NK-92 (cell line): ENCODE measurements around the gene RNF213.
"Not testable (repeated sequence)": the region's sequence is repeated elsewhere in the genome, so short reads cannot be mapped to it uniquely, and the experiment has no call there.

Experiments used
- DNase-seq: peaks from one replicate; lab custom pipeline; 2025; ENCODE audit not compliant: unreplicated experiment; lab: John Stamatoyannopoulos, UW

The RNF213 gene

DNA sequence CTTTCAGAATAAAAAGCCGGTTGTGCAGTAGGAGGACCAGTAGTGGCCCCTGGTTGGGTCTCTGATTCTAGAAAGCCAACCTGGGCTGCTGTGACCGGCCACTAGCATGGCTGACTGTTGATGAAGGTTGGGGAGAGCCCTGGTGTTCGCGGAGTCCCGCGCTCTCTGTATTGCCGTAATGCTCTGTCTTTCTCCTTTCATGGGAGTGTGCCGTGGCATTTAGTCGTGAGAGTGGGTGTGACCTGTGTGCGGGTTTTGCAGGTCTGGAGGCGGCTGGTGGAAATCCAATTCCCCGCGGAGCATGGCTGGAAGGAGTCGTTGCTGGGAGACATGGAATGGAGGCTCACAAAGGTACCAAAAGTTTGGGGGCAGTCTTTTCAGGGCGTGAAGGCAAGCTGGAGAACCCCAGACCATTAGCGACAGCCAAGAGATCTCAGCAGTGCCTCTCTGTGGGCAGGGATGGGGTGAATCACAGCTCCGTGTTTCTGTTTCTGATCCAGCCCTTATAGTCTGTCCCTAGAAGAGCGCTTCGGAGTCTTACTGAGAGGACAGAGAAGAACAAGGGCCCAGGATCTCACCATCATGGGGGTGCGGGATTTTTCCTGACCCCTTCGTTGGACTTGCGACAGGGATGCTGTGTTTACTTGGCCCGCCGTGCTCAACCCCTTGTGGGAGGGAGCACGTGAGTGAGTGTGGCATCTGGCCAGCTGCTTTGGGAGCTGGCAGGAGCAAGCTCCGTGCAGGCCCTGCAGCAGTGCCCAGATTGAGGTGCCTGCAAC, 56.5 kb downstream of the RNF213 start:
- DNase-seq = no peak

DNA sequence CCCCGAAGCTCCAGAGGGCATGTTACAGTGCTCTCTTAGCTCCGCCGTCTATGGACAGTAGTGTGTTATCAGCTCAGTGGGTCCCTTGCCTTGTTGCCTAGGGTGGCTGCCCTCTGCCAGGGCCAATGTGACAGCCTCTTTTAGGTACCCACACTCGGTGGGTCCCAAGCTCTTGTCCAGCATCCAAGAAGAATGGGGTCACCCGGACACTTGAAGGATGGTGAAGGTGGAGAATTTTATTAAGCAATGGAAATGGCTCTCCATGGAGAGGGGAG, 57.0 kb downstream of the RNF213 start:
- no peak for DNase-seq

DNA sequence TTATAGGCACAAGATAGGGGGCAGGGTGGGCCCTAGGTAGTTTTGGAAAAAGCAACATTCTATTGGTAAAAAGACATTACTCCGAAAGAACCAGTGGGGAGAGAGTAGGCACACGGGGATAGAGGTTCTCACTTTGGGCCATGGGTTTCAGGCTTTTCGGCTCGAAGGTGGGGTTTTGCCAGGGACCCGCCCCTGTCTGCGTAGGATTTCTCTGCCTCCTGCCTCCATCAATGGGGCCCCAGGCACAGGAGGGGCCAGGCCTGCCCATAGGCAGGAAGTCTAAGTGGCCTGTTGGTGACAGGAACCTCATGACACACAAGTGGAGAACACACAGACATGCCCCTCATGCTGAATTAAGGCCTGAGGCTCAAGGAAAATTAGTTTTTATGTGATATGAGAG, 57.5 kb downstream of the RNF213 start:
- no peak for DNase-seq

DNA sequence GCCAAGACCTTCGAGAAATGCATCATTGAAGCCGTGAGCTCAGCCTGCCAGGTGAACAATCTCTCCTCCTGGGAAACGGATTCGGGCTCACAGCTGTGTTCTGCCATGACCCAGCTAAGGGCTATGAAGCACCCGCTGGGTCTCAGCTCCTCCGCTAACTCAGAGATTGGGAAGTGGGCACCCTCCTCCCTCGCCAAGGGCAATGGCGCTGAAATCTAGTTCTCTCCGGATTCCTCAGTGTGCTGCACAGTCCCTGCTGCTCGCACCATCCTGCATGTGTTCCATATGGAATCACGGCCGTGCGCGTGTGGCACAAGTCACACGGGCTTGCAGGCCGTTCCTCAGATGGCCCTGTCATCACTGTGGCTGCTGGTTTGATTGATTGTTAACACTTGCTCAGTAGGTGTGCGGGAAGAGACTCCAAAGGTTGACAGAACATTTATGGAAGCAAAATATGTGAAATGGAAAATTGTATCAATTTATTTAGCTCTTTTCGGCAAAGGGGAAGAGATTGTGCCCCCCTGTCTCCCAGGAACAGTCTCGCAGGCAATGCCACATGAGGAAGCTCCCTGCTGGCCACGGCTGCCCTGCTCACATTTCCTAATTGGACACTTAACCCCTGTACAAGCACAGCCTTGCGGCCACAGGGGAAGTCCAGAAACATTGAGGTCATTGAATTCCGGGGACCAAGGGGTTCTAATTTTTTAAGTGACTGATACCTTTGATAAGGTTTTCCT, 58.8 kb downstream of the RNF213 start:
- DNase-seq = no peak

DNA sequence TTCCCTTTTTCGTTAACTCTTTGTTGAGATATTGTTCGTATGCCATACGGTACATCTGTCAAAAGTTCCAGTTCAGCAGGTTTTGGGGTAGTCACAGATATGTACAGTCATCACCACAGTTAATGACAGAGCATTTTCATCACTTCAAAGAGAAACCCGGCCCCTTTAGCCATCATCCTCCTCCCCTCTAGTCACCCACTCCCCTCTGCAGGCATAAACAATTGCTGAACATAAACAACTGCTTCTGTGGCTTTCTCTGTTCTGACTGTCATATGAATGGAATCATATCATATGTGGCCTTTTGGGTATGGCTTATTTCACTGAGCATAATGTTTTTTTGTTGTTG, 59.3 kb downstream of the RNF213 start:
- no peak for DNase-seq

DNA sequence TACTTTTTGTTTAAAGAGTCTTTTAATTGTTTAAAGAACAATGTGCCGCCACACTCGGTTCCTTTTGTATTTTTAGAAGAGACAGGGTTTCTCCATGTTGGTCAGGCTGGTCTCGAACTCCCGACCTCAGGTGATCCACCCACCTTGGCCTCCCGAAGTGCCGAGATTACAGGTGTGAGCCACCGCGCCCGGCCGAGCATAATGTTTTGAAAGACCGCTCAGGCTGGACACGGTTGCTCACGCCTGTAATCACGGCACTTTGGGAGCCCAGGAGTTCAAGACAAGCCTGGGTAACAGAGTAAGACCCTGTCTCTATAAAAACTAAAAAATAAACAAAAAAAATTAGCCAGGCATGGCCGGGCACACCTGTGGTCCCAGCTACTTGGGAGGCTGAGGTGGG, 59.8 kb downstream of the RNF213 start:
- DNase-seq = no peak

DNA sequence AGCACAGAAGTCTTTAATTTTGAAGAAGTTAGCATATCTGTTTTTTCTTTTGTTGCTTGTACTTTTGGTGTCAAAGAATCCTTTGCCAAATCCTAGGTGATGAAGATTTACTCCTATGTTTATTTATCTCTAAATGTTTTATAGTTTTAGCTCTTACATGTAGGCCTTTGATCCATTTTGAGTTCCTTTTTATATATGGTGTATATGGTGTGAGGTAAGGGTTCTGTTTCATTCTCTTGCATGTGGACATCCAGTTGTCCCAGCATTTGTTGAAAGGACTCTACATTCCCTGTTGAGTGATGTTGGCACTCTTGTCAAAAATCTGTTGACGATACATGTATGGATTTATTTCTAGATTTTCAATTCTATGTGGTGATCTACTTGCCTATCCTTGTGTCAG, 62.2 kb downstream of the RNF213 start:
- no peak for DNase-seq

DNA sequence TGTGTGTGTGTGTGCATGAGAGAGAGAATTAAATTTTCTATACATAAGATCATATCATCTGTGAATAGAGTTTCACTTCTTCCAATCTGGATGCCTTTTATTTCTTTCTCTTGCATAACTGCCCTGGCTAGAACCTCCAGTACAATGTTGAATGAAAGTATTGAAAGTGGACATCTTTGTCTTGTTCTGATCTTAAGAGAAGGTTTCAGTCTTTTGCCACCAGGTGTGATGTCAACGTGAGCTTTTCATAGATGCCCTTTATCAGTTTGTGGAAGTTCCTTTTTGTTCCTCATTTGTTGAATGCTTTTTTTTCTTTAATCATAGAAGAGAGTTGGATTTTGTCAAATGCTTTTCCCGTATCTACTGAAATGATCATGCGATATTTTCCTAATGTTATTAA, 63.3 kb downstream of the RNF213 start:
- DNase-seq = no peak

DNA sequence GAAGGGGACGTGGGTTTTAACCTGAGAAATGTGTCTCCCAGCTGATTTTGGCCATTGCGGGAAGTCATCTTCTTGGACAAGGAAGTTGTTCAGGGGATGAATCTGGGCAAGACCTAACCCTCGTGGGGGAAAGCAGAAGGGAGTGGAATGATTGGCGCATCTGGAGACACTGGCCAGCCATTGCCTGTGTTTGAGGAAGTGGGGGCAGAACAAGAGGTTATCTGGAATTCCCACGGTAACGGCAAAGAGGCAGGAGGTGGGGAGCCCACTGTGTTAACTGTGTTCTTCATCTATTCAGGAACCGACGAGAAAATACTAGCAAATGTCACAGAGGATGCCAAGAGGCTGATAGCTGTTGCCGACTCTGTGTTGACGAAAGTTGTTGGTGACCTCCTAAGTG, 66.9 kb downstream of the RNF213 start:
- DNase-seq = no peak

DNA sequence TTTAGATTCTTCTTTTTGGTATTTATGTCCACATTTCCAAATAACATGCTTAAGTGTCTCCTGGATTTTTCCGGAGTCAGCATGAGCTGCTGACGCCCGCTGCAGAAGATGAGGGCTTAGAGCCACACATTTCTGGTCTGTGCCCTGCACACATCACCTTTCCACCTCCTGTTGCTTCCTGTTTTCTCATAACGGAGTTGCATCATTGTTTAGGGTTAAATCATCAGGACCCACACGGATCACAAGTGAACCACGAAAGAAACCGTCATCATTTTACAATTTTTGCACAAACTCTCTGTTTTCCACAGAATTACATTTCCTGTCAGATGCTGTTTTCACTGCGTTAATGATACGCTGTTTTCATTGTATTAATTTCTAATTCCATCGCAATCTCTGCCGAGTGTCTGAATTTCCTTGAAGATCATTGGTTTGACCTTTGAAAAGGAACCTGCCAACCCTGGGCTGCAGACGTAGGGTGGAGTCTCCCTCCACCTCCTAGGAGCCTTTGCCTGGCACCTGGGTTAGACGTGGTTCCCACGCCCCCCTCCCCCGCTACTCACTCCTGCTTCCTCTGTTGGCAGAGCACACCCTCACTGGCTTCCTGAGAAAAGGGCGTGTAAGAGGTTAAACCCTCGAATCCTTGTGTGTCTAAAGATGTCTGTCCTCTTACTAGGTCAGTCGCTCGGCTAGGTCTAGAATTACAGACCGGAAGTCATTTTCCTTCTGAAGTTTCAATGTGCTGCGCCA, 68.2 kb downstream of the RNF213 start:
- no peak for DNase-seq

DNA sequence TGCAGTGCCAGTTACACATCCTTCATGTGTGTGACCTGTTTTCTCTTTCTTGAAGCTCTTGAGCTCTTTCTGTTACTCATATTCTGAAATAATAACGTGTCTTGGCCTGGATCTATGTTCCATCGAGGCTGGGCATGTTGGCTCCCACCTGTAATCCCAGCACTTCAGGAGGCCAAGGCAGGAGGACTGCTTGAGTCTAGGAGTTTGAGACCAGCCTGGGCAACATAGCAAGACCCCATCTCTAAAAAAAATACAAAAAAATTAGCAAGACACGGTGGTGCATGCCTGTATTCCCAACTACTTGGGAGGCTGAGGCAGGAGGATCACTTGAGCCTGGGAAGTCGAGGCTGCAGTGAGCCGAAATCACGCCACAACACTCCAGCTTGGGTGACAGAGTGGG, 68.8 kb downstream of the RNF213 start:
- DNase-seq = not testable (repeated sequence)

DNA sequence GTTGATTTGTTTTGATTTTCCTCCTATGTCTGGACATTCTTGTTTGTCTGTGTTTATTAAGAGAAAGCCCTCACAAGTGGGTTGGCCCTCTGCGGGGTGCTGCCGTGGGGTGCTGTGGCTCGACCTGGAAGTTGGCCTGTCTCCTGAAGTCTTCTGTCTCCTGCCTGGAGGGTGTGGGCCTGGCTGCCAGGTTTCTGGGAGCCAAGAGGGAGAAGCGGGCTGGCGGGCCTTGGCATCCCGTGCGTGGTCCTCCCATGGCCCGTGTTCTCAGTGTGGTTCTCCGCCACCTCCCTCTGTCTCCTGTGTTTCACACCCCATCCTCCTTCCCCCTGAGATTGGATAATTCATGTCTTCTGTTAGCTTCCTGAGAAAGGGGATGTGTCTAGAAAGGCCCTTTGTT, 69.6 kb downstream of the RNF213 start:
- no peak for DNase-seq

DNA sequence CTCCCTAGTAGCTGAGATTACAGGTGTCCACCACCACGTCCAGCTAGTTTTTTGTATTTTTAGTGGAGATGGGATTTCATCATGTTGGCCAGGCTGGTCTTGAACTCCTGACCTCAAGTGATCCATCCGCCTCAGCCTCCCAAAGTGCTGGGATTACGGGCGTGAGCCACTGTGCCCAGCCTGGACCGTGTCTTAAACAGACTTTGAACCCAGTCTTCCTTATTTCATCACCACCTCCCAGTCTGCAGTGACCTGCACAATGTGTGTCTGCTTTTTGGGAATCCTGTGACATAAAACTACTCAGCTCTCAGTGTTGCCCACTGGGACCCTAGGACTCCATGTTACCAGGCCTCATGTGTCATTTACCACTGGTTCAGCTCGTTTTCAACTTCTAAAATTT, 70.3 kb downstream of the RNF213 start:
- DNase-seq = not testable (repeated sequence)

DNA sequence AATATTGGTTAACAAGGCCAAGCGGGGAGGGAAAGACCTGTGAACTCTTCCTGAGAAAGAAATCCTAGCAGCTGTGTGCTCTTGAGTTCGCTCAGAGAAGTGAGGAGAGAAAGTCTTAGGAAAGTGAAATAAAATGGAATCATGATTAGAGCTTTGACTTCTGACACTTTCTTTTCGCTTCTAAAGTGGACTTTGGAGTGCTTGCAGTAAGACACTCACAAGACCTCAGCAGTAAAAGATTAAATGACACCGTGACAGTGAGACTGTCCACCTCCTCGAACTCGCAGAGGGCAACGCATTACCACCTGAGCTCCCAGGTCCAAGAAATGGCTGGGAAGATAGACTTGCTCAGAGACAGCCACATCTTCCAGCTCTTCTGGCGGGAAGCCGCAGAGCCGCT, 71.2 kb downstream of the RNF213 start:
- DNase-seq = no peak

DNA sequence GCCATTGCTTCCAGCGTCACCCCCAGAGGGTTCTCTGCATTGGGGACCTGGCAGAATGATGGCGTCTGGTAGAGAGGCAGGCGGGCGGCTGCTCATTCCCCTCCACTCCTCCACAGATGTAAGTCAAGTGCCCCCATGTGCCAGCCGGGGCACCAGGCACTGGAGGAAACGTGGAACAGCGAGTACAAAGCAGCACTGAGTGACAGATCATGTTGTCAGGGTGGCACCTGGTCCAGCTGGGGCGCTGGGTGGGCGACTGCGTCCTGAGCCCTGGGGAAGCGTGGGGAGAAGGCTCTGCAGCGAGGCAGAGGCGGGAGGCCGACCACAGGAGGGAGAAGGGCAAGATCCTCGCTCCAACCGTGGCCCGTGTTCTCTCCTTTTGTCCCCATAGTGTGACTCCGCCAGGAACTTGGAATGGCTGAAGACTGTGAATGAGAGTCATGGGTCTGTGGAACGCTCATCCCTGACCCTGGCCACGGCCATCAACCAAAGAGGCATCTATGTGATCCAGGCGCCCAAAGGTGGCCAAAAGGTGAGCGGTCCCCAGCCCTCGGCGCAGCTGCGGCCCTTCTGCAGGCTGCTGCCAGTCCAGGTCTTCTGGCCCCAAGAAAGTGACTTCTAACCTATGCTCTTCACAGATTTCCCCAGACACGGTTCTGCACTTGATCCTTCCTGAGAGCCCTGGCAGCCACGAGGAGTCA, 76.7 kb downstream of the RNF213 start:
- no peak for DNase-seq

DNA sequence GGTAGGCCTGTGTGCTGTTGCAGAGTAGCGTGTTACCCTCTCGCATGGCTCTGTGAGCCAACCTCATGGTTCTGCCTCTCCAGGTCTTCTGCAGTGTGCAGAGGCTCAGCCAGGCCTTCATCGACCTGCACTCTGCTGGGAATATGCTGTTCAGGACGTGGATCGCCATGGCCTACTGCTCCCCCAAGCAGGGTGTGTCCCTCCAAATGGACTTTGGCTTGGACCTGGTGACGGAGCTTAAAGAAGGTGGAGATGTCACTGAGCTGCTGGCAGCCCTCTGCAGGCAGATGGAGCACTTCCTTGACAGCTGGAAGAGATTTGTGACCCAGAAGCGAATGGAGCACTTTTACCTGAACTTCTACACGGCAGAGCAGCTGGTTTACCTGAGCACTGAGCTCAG, 78.5 kb downstream of the RNF213 start:
- DNase-seq = no peak

DNA sequence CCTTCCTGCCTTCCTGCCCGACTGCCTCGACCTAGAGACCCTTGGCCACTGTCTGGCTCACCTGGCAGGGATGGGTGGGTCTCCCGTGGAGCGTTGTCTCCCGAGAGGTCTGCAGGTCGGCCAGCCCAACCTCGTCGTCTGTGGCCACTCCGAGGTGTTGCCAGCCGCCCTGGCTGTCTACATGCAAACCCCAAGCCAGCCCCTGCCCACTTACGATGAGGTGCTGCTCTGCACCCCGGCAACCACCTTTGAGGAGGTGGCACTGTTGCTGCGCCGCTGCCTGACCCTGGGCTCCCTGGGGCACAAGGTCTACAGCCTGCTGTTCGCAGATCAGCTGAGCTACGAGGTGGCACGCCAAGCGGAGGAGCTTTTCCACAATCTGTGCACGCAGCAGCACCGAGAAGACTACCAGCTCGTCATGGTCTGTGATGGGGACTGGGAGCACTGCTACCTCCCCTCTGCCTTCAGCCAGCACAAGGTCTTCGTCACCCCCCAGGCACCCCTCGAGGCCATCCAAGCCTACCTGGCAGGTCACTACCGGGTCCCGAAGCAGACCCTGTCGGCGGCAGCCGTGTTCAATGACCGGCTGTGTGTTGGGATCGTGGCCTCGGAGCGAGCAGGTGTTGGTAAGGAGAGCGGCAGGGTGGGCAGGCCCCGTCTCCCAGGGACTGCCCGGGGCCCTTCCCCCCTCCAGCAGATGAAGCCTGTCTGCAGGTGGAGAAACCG, 79.2 kb downstream of the RNF213 start:
- DNase-seq = no peak

DNA sequence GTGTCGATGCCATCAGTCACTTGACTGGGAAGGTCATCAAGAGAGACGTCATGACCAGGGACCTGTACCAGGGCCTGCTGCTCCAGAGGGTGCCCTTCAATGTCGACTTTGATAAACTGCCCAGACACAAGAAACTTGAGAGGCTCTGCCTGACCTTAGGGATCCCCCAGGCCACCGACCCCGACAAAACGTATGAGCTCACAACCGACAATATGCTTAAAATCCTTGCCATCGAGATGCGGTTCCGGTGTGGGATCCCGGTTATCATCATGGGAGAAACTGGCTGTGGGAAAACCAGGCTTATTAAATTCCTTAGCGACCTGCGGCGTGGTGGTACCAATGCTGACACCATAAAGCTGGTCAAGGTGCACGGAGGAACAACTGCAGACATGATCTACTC, 84.7 kb downstream of the RNF213 start:
- no peak for DNase-seq

DNA sequence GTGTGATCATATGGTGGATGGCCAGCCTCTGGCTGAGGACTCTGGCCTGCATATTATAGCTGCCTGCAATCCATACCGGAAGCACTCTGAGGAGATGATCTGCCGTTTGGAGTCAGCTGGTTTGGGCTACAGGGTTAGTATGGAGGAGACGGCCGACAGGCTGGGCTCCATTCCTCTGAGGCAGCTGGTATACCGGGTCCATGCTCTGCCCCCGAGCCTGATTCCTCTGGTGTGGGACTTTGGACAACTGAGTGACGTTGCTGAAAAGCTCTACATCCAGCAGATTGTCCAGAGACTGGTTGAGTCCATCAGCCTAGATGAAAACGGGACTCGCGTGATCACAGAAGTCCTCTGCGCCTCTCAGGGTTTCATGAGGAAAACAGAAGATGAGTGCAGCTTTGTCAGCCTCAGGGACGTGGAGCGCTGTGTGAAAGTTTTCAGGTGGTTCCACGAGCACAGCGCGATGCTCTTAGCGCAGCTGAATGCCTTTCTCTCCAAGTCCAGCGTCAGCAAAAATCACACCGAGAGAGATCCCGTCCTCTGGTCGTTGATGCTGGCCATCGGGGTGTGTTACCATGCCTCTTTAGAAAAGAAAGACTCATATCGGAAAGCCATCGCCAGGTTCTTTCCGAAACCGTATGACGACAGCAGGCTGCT, 85.3 kb downstream of the RNF213 start:
- DNase-seq = no peak

DNA sequence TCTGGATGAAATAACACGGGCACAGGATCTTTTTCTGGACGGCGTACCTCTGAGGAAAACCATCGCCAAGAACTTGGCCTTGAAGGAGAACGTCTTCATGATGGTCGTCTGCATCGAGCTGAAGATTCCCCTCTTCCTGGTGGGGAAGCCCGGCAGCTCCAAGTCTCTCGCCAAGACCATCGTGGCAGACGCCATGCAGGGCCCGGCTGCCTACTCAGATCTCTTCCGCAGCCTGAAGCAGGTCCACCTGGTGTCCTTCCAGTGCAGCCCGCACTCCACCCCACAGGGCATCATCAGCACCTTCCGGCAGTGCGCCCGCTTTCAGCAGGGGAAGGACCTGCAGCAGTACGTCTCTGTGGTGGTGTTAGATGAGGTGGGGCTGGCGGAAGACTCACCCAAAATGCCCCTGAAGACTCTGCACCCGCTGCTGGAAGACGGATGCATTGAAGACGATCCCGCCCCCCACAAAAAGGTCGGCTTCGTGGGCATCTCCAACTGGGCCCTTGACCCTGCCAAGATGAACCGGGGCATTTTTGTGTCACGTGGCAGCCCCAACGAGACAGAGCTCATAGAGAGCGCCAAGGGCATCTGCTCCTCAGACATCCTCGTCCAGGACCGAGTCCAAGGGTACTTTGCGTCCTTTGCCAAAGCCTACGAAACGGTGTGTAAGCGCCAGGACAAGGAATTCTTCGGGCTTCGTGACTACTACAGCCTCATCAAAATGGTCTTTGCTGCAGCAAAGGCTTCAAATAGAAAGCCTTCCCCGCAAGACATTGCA, 86.0 kb downstream of the RNF213 start:
- no peak for DNase-seq
